ENCODE results near the gene AP2A2.

The AP2A2 gene

DNA sequence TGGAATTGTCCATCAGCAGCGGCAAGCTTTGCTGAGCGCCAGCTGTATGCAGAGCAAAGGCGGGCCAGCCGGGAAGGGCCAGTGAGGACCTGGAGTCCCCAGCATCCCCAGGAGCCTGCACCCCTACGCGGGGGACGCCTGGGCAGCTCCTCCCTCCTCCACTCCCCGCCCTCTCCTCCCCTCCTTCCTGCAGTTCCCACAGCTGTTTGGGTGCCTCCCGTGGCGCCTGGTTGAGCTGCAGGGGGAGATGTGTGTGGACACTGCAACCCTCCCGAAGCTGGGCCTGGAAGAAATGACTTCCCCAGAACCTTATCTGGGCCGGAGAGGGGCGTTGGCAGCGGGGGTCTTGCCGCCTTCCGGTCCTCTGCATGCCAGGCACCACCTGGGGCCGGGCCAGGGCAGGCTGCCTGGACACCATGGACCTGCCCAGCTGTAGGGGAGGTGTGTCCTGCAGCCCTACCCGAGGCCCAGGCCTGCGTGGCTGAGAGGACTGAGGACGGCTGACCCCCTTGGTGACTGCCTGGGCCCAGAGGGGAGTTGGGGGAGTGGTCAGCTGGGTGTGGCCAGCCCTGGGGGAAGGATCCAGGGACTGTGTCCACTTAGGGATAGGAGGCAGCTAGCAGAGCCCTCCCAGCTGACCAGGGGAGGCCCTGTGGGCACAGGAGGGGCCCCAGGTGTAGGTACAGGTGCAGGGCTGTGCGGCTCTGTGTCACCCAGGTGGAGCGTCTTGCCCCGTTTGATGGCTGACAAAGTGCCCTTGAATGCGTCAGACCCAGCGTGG, 127.6 kb downstream of the AP2A2 start:
- Histone ChIP-seq H3K4me1 (ENCODE audit: insufficient read depth, low read length) (no peaks in the 10 kb centered on the region), H3K27me3 (ENCODE audit: control insufficient read depth in 1 of 2, insufficient read depth in 2 of 2, low read length in 2 of 2) (peaks cover 0 to 71% of the 10 kb centered on the region in 2 donors), H3K9me3 (ENCODE audit: low read length) (no peaks in the 10 kb centered on the region), H3K9ac (ENCODE audit: low read length) (no peak overlapping the region), H3K27ac (ENCODE audit: low read depth, low read length) (no peak overlapping the region), H3K4me3 (ENCODE audit: low read depth in 1 of 2, low read length in 2 of 2) (no peak overlapping the region), H3K36me3 (ENCODE audit: insufficient read depth, low read length) (no peaks in the 10 kb centered on the region)

GRCh38 chr11:1054143-1055108, 128.8 kb downstream of the AP2A2 start:
- no peak overlapping the region for H3K9ac ChIP-seq (ENCODE audit: low read length)
- H3K27me3 ChIP-seq (ENCODE audit: control insufficient read depth in 1 of 2, insufficient read depth in 2 of 2, low read length in 2 of 2) = peaks cover 0 to 60% of the 10 kb centered on the region in 2 donors
- H3K4me3 ChIP-seq (ENCODE audit: low read depth in 1 of 2, low read length in 2 of 2) = no peak overlapping the region
- H3K9me3 ChIP-seq (ENCODE audit: low read length) = no peaks in the 10 kb centered on the region
- no peaks in the 10 kb centered on the region for H3K36me3 ChIP-seq (ENCODE audit: insufficient read depth, low read length)
- H3K27ac ChIP-seq (ENCODE audit: low read depth, low read length) = no peak overlapping the region
- no peaks in the 10 kb centered on the region for H3K4me1 ChIP-seq (ENCODE audit: insufficient read depth, low read length)

GRCh38 chr11:1055109-1055703, 129.5 kb downstream of the AP2A2 start:
- no peak overlapping the region for H3K27ac ChIP-seq (ENCODE audit: low read depth, low read length)
- no peak overlapping the region for H3K4me3 ChIP-seq (ENCODE audit: low read depth in 1 of 2, low read length in 2 of 2)
- H3K36me3 ChIP-seq (ENCODE audit: insufficient read depth, low read length) = no peaks in the 10 kb centered on the region
- no peaks in the 10 kb centered on the region for H3K4me1 ChIP-seq (ENCODE audit: insufficient read depth, low read length)
- no peak overlapping the region for H3K9ac ChIP-seq (ENCODE audit: low read length)
- no peaks in the 10 kb centered on the region for H3K9me3 ChIP-seq (ENCODE audit: low read length)
- H3K27me3 ChIP-seq (ENCODE audit: control insufficient read depth in 1 of 2, insufficient read depth in 2 of 2, low read length in 2 of 2) = peaks cover 0 to 52% of the 10 kb centered on the region in 2 donors

DNA sequence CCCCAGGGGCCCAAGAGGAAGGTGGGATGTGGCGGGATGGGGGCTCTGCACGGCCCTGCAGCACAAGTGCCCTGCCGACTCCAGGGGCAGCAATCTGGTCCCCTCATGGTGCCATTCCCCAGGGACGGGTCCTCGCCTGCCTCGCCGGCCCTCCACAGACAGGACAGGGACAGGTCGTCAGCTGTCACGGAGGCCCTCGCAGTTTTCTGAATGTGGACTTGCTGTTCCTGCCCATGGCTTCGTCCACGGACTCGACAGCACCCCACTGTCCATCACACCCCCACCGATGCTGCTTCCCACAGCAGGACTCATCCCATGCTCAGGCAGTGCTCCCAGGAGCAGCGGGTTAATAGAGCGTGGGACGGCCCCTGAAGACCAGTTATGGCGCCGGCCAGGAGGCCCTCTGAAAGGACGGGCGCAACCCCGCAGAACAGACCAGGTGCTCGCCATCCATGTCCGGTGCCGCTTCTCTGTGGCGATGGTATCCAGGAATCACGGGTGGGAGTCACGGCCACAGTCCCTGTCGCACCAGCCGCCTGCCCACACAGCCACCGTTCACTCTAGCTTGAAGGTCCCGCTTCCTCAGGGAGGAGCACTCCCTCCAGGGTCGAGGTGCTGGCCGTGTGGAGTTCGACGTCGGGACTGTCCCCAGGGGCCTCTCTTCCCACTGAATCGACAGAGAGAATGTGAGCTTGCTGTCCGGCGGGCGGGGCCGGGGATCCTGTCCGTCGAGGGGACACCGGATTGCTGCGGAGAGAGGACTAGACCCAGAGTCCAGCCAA, 130.5 kb downstream of the AP2A2 start:
- peaks cover 0 to 43% of the 10 kb centered on the region in 2 donors for H3K27me3 ChIP-seq (ENCODE audit: control insufficient read depth in 1 of 2, insufficient read depth in 2 of 2, low read length in 2 of 2)
- H3K27ac ChIP-seq (ENCODE audit: low read depth, low read length) = no peak overlapping the region
- H3K4me1 ChIP-seq (ENCODE audit: insufficient read depth, low read length) = no peaks in the 10 kb centered on the region
- H3K9ac ChIP-seq (ENCODE audit: low read length) = no peak overlapping the region
- H3K9me3 ChIP-seq (ENCODE audit: low read length) = no peaks in the 10 kb centered on the region
- no peak overlapping the region for H3K4me3 ChIP-seq (ENCODE audit: low read depth in 1 of 2, low read length in 2 of 2)
- H3K36me3 ChIP-seq (ENCODE audit: insufficient read depth, low read length) = no peaks in the 10 kb centered on the region

- H3K9ac ChIP-seq (ENCODE audit: low read length) = no peak overlapping the region
- H3K27me3 ChIP-seq (ENCODE audit: control insufficient read depth in 1 of 2, insufficient read depth in 2 of 2, low read length in 2 of 2) = peaks cover 0 to 31% of the 10 kb centered on the region in 2 donors
- H3K4me3 ChIP-seq (ENCODE audit: low read depth in 1 of 2, low read length in 2 of 2) = no peak overlapping the region
- H3K4me1 ChIP-seq (ENCODE audit: insufficient read depth, low read length) = no peaks in the 10 kb centered on the region
- no peak overlapping the region for H3K27ac ChIP-seq (ENCODE audit: low read depth, low read length)
- peaks cover 4% of the 10 kb centered on the region for H3K9me3 ChIP-seq (ENCODE audit: low read length)
- no peaks in the 10 kb centered on the region for H3K36me3 ChIP-seq (ENCODE audit: insufficient read depth, low read length)
Measured at GRCh38 chr11:1057806-1058205, 132.1 kb downstream of the AP2A2 start.

- H3K4me3 ChIP-seq (ENCODE audit: low read depth in 1 of 2, low read length in 2 of 2) = no peak overlapping the region
- H3K9ac ChIP-seq (ENCODE audit: low read length) = no peak overlapping the region
- peaks cover 4% of the 10 kb centered on the region for H3K9me3 ChIP-seq (ENCODE audit: low read length)
- no peaks in the 10 kb centered on the region for H3K36me3 ChIP-seq (ENCODE audit: insufficient read depth, low read length)
- H3K27ac ChIP-seq (ENCODE audit: low read depth, low read length) = no peak overlapping the region
- H3K4me1 ChIP-seq (ENCODE audit: insufficient read depth, low read length) = no peaks in the 10 kb centered on the region
- peaks cover 0 to 15% of the 10 kb centered on the region in 2 donors for H3K27me3 ChIP-seq (ENCODE audit: control insufficient read depth in 1 of 2, insufficient read depth in 2 of 2, low read length in 2 of 2)
Measured at GRCh38 chr11:1059759-1060158, 134.1 kb downstream of the AP2A2 start.

GRCh38 chr11:1060410-1060809, 134.7 kb downstream of the AP2A2 start:
- no peak overlapping the region for H3K9ac ChIP-seq (ENCODE audit: low read length)
- peaks cover 4% of the 10 kb centered on the region for H3K9me3 ChIP-seq (ENCODE audit: low read length)
- H3K4me3 ChIP-seq (ENCODE audit: low read depth in 1 of 2, low read length in 2 of 2) = no peak overlapping the region
- H3K27ac ChIP-seq (ENCODE audit: low read depth, low read length) = no peak overlapping the region
- peaks cover 0 to 9% of the 10 kb centered on the region in 2 donors for H3K27me3 ChIP-seq (ENCODE audit: control insufficient read depth in 1 of 2, insufficient read depth in 2 of 2, low read length in 2 of 2)
- H3K36me3 ChIP-seq (ENCODE audit: insufficient read depth, low read length) = no peaks in the 10 kb centered on the region
- no peaks in the 10 kb centered on the region for H3K4me1 ChIP-seq (ENCODE audit: insufficient read depth, low read length)

DNA sequence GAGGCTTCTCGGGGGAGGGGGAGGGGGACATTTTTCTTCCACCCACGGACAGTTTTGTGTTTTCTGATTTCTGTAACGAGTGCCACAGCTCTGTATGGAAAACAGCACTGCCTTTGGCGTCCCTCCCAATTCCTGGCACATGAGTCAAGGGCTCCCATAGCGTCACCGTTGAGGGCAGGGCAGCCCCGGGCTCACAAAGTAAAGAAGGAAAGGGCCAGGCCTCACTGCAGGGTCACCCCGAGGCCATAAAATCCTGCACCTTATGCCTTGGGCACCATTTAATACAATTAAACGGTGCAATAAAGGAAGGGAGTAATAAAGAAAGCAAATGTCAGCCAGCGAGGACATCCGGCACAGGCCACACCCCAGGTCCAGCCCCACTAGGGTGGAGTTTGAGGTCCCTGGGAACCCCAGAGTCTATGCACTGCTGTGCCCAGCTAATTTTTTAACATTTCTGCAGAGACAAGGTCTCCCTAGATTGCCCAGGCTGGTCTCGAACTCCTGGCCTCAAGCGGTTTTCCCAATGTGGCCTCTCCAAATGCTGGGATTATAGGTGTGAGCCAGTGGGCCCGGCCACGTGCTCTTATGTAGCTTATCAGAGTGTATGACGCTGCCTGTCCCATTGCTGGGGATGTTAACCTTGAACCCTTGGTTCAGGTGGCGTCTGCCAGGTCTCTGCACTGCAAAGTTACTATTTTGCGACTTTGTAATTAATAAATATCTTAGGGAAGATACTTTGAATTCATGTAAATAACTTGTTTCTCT, 135.4 kb downstream of the AP2A2 start:
- no peaks in the 10 kb centered on the region for H3K4me1 ChIP-seq (ENCODE audit: insufficient read depth, low read length)
- H3K9ac ChIP-seq (ENCODE audit: low read length) = no peak overlapping the region
- peaks cover 4% of the 10 kb centered on the region for H3K9me3 ChIP-seq (ENCODE audit: low read length)
- no peaks in the 10 kb centered on the region for H3K36me3 ChIP-seq (ENCODE audit: insufficient read depth, low read length)
- no peak overlapping the region for H3K27ac ChIP-seq (ENCODE audit: low read depth, low read length)
- H3K4me3 ChIP-seq (ENCODE audit: low read depth in 1 of 2, low read length in 2 of 2) = no peak overlapping the region
- H3K27me3 ChIP-seq (ENCODE audit: control insufficient read depth in 1 of 2, insufficient read depth in 2 of 2, low read length in 2 of 2) = peaks cover 0 to 3% of the 10 kb centered on the region in 2 donors

Measured in muscle layer of colon (tissue), 2 donors.